Suprapubic skin (tissue), 4 donors: Measurements from ENCODE around the gene FAM98B.

Experiments used
- CTCF ChIP-seq, 2 donors: fragments of 200-600 bp in 1 of 2; fragments of 450-650 bp in 1 of 2; sonication (generic) in 1 of 2; IDR thresholded peaks; one replicate each; pipeline ENCODE4 v1.5.1; 2016 to 2019; ENCODE audit warnings: antibody characterized with exemption in 2 of 2, mild to moderate bottlenecking in 1 of 2, moderate library complexity in 1 of 2
- POLR2A ChIP-seq, 2 donors: fragments of 450-650 bp; IDR thresholded peaks; one replicate each; pipeline ENCODE4 v1.6.1; 2017; ENCODE audit warnings: antibody characterized with exemption in 2 of 2, mild to moderate bottlenecking in 2 of 2, moderate library complexity in 2 of 2
- POLR2AphosphoS5 ChIP-seq, 3 donors: sonication (generic); formaldehyde crosslinking; IDR thresholded peaks; one replicate each; pipeline ENCODE4 v1.6.1; 2017; ENCODE audit warnings: antibody characterized with exemption in 3 of 3

GRCh38 chr15:38490242-38490922 is 36.5 kb downstream of the FAM98B start:
- TF ChIP-seq POLR2AphosphoS5 (IDR thresholded peaks at IDR 0.05) = no peak
- no peak for TF ChIP-seq CTCF (IDR thresholded peaks at IDR 0.05)
- TF ChIP-seq POLR2A (IDR thresholded peaks at IDR 0.05) = no peak
